Measurements from ENCODE around the gene RBM20. TPM values are rescaled to one million over a fixed set of nuclear protein-coding genes. Genes with fewer than 3 reads are reported as not detected.

The RBM20 gene
- total and polyA plus RNA-seq, 10 of the 15 experiments (the other 5 are each of a cell fraction or from before 2014, with no cell fraction given), result 0.04 to 0.26 (median 0.15) TPM

- TF ChIP-seq RCOR1 (conservative IDR thresholded peaks at IDR 0.05; ENCODE audit: low read depth, low read length) (no peak), FOXM1 (IDR thresholded peaks at IDR 0.05; ENCODE audit: low read depth, low read length) (peak; percentile 59; the same call in 1 of the 2 replicates), PML (IDR thresholded peaks at IDR 0.05; ENCODE audit: low read length) (0 out of 2 replicates have a peak, but pooled peaks have one; percentile 37), NKRF (conservative IDR thresholded peaks at IDR 0.05) (no peak), HCFC1 (IDR thresholded peaks at IDR 0.05; ENCODE audit: low read length) (no peak), WRNIP1 (IDR thresholded peaks at IDR 0.05; ENCODE audit: borderline replicate concordance, low read depth, low read length) (no peak), USF2 (IDR thresholded peaks at IDR 0.05; ENCODE audit: borderline replicate concordance, low read depth, low read length) (no peak), BCL3 (IDR thresholded peaks at IDR 0.05; ENCODE audit: borderline replicate concordance, insufficient read depth, low read depth, low read length, poor library complexity, severe bottlenecking) (peak; percentile 81), ZNF274 (IDR thresholded peaks at IDR 0.05; ENCODE audit: insufficient read depth, insufficient read length) (no peak), SREBF2 (IDR thresholded peaks at IDR 0.05; ENCODE audit: low read length) (no peak), HDAC6 (IDR thresholded peaks at IDR 0.05; ENCODE audit: unreplicated experiment) (peak; percentile 23), IRF5 (IDR thresholded peaks at IDR 0.05; ENCODE audit: borderline replicate concordance) (no peak), ZZZ3 (IDR thresholded peaks at IDR 0.05; ENCODE audit: control insufficient read depth, insufficient read length, low read depth) (no peak), EP300 (IDR thresholded peaks at IDR 0.05; ENCODE audit: borderline replicate concordance in 1 of 2, control insufficient read depth in 1 of 2, low read depth in 2 of 2, low read length in 2 of 2) (peak in 1 of 2 experiments; percentile 42; a peak in 1 of 4 replicates), IKZF2 (IDR thresholded peaks at IDR 0.05) (0 out of 4 replicates have a peak, but pooled peaks of 1 of the 2 experiments have one; percentile 5), ZNF24 (IDR thresholded peaks at IDR 0.05) (no peak), RB1 (IDR thresholded peaks at IDR 0.05; ENCODE audit: borderline replicate concordance) (no peak), CEBPB (IDR thresholded peaks at IDR 0.05; ENCODE audit: borderline replicate concordance in 1 of 2, low read depth in 2 of 2, low read length in 2 of 2) (no peak), BACH1 (IDR thresholded peaks at IDR 0.05; ENCODE audit: borderline replicate concordance) (no peak), MTA2 (IDR thresholded peaks at IDR 0.05; ENCODE audit: low read depth) (no peak), LARP7 (IDR thresholded peaks at IDR 0.05) (no peak), NRF1 (conservative IDR thresholded peaks at IDR 0.05; ENCODE audit: low read depth, low read length) (no peak)
- TF ChIP-seq, protein P1, sequence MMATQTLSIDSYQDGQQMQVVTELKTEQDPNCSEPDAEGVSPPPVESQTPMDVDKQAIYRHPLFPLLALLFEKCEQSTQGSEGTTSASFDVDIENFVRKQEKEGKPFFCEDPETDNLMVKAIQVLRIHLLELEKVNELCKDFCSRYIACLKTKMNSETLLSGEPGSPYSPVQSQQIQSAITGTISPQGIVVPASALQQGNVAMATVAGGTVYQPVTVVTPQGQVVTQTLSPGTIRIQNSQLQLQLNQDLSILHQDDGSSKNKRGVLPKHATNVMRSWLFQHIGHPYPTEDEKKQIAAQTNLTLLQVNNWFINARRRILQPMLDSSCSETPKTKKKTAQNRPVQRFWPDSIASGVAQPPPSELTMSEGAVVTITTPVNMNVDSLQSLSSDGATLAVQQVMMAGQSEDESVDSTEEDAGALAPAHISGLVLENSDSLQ (IDR thresholded peaks at IDR 0.05), result no peak
Observed at GRCh38 chr10:110803239-110803749, 159.2 kb downstream of the RBM20 start (continued).

Data from GM12878 (cell line).